SK-MEL-5 (cell line): ENCODE measurements around the gene USH2A. TPM values are rescaled to one million over a fixed set of nuclear protein-coding genes. Genes with fewer than 3 reads are reported as not detected.

Source experiments
- DNase-seq: peaks from one replicate; pipeline ENCODE4 v3.0.0-alpha.2; 2016; ENCODE audit warnings: low read depth, low spot score
- in situ Hi-C: cut with HindIII; loops from 2 replicates; pipeline ENCODE4 v1.10.0; 2016; ENCODE audit warnings: low sequenced_read_pairs, high pct_unique_total_duplicates, low pct_unique_long_range_greater_than_20kb
- total RNA-seq: library from RNA; depleted of rRNA; stranded (reverse); fragments of >200 nt; shearing (Covaris generic); gene quantifications from 2 replicates; pipeline ENCODE4 v1.2.3, GENCODE V29; 2014

Gene USH2A
- total RNA-seq, 1 experiment from 2014 or later: 0.79 TPM

DNA sequence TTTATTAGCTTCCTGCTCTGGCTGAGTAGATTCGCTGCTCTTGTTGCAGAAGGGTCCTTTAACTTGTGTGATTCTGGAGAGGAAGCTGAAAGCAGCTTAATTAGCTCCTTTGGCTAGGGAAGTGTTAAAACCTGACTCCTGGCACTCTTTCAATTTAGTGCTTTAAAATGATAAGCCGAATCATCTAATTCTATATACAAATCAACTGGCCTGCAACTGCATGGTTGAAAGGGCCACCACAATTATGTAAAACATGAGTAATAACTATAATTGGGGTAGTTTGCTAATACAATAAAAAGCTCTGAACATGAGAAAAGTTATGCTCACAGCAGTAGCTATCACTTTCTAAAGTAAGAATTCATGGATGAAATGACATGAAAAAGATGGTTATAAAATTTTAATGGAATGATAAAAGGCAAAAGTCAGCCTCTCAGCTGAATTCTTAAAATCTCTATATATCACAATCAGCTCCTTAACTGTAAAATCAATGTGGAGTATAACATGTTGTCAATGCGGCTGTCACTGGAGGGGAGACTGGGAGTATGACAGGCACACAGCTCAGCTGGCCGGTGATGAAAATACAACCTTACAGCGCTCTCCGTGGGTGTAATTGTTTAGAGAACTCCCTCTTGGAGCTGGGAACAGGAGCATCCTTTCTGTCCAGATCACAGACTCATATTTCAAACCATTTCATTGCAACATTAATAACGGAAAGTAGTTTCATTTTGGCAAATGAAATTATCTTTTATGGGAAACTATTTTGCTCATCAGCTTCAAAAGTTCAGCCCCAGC is 531.8 kb downstream of the USH2A start:
- DNase-seq: no peak
- in situ Hi-C loops: no loop called here

DNA sequence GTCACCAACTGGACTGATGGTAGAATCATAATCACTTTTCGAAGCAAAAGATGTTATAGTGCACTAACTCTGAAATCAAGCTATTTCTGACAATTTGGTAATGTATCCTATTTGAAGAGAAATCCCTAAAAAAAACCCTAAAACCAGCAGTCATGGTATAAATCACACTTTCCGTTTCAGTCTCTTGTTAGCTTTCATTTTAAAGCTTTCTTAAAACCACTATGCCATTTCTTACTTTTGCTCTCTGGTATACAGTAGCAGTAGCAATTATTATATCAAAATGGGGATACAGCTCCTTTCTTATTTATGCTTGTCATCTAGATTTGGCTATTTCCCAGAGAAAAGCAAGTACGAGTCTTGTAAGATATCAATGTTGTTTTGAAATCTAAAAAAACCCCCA is 532.8 kb downstream of the USH2A start:
- no peak for DNase-seq
- in situ Hi-C loops: no loop called here

DNA sequence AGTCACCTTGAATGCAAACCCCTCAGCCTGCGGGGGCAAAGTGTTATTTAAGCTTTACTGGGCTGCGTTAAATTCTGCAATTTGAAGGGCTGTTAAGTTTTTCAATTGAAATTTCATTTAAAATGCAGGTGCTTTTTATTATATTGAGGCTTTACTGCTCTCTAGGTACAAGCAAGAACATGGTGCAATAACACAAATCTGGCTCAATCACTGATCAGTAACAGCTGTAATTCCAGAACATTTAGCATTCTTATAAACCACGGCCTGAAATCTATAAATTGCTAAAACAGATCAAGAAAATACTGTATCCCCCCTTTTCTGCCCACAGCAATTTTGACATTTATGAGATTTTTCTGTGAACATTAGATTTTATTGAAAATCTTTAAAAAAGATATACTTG is 533.4 kb downstream of the USH2A start:
- DNase-seq: no peak
- in situ Hi-C loops: no loop called here

DNA sequence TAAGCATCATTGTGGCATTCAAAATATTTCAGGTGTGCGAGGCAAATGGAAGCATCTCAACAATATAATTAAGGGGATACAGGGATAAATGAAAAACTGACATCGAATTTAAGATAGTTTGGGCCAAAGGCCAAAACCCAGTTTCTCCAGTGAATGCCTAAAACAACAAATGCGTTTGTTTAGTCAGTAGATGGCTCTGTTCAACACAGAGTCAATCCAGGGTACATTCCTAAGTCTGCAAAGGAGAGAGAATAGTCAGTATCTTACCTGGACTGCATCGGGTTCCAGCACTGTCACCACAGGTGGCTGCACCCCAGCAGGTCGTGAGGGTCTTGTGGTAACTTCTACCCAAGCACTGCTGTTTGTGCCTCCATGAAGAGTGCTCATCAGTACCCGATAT is 535.1 kb downstream of the USH2A start:
- peak; percentile 44 for DNase-seq
- in situ Hi-C loops: no loop called here

DNA sequence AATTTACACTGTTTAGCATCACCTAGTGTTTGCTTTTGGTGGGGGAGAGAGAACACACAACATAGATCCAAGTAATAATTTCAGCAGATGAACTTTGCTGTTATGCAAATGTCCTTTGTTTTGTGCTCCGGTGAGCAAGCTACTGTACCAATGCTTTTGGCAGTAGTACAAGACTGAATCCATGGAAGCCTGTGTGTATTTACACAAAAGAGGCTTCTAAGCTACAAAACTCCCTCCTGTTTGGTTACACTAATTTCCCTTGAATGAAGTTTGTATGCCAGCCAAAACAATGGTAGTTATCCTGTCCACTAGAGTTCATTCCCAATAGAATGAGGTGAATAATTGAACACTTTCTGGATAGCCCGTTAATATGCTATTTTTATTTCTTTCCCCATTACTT is 535.6 kb downstream of the USH2A start:
- in situ Hi-C loops: no loop called here
- DNase-seq: no peak

DNA sequence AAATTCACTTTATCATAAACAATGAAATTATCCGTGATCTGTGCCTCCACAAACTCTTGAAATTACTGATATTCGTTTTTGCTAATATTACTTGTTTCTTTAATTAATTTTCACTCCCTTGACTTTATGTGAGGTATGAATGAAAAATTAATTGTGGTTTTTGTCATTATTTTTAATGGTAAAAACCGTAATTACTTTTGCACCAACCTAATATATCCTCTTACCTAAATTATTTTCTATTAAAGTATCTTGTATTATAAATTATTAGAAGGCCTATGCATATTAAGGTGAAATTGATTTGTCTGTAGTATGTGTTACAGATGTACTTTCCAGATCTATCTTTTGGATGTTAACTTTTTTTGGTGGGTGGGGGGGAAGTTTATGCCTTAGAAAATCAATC is 540.2 kb downstream of the USH2A start:
- in situ Hi-C loops: no loop called here
- DNase-seq: no peak

DNA sequence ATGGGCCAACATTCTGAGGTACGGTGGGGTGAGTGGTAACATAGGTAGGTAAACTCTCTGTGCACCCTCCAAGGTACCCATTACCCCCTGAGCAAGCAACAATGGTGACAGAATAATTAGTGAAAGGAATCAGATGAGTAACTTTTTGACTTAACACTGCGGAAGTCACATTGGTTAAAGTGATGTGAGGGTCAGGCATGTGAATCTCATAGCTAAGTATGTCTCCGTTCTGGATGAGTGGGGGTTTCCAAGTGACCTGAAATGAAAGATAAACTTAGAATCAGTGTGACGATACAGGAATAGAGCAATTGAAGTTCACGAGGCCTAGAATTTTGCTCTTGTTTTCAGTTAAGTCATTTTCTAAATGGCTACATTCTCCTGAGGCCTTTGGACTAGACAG is 544.4 kb downstream of the USH2A start:
- in situ Hi-C loops: no loop called here
- DNase-seq: no peak

DNA sequence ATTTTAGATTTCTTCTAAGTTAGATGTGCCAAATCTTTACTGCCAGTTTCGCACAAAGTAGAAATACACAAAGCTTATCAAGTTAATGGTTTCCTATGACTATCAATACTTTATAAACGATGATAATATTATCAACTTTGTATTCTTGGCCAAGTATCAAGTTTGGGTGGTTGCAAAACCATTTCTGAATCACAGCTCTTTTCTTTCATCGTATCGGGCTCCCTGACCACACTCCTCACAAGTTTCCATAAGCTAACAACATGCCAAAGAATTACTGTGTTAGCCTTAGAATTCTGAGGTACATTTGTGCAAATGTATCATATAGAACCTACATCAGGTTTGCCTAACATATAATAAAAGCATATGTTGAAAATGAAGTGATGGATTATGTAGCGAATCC is 545.1 kb downstream of the USH2A start:
- in situ Hi-C loops: no loop called here
- no peak for DNase-seq

DNA sequence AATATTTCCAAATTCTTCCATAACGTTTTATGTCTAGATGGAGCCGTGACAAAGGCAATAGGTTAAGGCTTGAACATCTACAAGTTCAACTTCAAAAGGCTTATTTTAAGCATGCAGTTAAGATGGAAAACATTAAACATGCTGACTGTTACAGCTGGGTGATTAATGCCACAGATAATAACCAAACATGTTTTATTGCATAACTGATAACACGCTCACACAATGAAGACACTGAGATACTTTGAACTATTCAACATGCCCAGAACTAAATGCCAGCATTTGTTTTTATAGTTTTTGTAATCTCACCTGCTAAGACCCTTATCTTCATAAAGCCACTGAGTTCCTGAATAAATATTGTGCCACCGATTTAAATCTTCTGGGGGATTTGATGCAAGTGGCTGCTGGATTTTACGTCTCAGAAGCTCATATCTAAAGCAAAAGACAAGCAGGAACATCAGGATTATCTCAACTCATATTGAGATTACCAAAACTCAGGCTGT is 545.7 kb downstream of the USH2A start:
- no peak for DNase-seq
- in situ Hi-C loops: no loop called here

DNA sequence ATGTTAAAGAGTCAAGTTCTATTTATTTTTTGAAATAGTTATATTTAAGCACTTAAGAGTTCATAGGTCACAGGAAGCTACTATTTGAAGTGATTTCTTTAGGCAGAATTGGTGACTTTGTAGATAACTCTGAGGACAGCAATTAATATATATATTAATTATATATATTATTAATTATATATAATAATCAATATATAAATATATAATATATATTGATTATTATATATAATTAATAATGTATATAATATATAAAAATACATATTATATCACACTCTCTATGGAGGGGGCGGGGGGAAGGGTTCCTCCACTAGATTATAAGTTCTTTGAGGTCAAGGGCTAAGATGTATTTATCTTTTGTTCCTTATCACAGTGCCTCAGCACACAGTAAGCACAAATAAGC is 547.5 kb downstream of the USH2A start:
- in situ Hi-C loops: no loop called here
- no peak for DNase-seq

DNA sequence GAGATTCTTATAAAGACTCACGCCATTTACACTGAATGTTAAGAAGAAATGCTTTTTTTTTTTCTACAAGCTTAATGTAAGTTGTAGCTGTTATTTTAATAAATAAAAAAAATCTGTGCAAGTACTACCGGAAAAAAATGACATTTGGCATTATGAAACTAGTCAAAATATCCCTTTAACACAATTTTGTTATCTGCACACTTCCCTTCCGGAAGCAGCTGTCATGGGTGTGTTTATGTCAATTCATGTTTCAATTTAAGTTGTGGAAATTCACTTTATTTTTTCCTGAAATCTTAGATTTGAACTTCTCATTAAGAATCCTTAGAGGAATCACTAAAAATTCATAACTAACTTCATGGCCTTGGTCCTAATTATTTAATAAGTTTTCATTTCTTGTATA is 548.0 kb downstream of the USH2A start:
- no peak for DNase-seq
- in situ Hi-C loops: no loop called here

DNA sequence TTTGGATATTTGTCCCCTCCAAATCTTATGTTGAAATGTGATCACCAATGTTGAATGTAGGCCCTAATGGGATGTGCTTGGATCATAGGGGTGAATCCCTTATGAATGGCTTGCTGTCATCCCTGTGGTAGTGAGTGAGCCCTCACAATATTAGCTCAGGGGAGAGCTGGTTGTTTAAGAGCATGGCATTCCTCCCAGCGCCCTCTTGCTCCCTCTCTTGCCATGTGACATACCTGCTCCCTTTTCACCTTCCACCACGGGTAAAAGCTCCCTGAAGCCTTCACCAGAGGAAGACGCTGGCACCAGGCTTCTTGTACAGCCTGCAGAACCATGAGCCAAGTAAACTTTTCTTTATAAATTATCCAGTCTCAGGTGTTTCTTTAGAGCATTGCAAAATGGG is 550.6 kb downstream of the USH2A start:
- in situ Hi-C loops: no loop called here
- DNase-seq: no peak

DNA sequence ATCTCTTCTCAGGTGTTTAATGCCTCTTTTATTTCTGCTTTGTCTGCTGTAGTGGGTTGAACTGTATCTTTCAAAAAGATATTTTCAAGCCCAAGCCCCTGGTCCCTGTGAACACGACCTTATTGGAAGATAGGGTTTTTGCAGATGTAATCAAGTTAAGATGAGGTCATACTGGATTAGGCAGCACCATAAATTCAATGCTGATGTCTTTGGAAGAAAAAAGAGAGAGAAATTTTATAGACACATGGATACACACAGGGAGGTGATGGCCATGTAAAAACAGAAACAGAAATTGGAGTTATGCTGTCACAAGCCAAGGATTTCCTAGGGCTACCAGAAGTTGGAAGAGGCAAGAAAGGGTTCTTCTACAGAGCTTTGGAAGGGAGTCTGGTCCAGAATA is 554.7 kb downstream of the USH2A start:
- no peak for DNase-seq
- in situ Hi-C loops: no loop called here

DNA sequence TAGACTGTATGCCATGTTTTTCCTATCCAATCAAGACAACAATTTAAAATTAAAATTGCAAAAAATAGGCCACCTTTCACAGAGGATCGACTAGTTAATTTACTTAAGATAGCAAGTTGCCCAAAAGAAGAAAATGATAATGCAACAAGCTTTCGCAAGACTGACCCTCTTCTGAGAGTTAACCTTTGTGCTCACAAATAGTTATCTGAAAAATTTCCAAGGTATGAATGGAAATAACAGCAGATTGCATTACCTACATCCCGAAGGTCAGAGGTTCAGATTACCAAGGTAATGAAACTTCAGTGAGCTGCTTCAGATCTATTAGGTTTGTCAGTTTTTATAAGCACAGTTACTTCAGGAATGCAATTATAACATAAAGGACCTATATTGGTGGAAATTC is 558.2 kb downstream of the USH2A start:
- no peak for DNase-seq
- in situ Hi-C loops: no loop called here

DNA sequence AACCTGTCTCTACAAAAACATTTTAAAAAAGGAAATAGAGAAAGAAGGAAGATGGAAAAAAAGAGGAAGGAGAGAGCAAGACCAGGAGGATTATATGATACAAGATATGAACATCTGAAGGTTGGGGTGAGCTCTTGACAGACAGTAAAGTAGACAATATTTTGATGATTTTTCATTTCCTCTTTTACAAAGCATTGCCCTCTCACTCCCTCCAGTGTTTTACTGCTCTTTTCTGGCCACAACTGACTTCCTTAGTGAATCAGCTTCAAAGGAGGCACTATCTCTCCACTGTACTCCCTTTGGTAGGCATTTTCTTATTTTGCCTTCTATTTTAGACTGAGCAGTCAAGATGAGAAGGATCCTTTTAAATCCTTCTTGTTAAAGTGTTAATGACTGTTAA is 559.5 kb downstream of the USH2A start:
- DNase-seq: no peak
- in situ Hi-C loops: no loop called here

DNA sequence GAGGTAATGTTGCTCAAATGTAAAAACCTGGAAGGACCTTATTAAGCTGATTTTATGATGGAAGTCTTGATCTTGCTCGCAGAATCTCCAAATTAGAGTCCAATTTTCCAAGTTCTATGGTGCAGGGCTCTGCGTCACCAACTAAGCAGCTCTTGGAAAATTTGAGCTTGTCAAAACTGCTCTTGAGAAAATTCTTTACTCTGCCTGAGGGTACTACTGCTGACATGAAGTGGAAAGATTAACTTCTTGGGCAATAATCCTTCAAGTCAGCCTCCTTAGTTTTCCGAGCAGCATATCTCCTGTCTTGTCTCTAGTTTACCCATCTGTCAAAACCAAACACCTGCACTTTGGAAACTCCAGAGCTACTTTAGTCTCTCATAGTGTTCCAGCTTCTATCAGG is 562.4 kb downstream of the USH2A start:
- in situ Hi-C loops: no loop called here
- DNase-seq: no peak

DNA sequence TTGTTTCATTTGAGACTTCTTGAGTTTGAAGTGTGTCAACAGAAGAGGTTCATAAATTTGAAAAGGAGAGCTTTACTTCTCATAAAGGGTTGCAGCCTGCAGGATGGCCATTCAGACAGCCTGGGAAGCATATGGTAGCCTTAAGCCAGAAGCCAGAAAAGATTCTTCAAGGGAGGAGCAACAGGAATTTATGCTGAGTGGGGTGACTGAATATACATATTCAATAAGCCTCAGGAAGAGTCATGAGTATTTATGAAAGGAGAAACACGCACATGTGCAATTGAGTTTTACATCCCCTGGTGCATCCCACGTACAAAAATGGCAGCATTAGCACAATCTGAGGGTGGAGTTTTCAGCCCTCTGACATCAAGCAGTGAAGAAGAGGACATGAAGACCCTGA is 565.9 kb downstream of the USH2A start:
- in situ Hi-C loops: no loop called here
- no peak for DNase-seq

DNA sequence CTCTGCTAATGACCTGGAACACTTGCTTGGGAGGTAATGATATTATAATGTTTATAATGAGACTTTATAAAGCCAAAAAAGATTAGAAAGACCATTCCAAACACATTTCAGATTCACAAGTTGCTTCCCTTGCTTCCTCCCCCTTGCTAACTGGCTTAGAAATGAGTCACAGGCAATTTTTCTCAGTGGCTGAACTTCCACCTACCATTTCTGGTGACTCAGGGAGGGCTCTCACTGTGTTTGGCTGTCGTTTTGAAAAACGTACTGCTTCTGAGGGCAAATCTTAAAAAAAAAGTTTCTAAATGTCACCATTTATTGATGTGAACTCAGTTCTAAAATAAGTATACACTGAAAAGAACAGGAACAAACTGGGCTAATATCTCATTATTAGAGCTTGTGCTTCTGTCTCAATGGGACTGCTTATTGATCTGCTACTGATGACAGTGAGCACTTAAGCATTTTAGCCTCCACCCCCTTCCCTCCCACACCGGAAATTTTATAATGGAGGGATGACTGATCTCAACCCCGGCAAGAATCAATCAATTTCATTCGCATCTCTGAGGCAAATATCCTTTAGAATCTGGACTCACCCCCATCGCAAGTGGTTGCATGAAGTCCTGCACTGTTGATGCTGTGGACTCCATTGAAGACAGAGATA is 577.9 kb downstream of the USH2A start:
- in situ Hi-C loops: no loop called here
- no peak for DNase-seq

DNA sequence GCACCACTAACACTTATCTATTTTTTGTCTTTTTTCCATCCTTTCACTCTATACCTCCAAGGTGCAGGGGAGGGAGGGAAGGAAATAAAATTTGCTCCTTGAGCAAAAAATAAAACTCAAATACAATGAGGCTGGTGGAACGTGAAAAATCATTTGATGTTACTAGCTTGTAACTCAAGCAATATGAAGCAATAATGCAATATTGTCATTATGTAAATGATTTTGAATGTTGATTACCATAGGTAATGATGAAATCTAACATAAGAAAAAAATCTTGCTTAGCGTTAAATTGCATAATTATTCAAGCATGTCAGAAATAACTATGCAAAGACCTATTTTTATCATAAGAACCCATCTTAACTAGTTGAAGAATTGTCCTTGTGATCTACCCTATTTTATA is 578.5 kb downstream of the USH2A start:
- DNase-seq: no peak
- in situ Hi-C loops: no loop called here
